ENCODE results near the gene JTB.

DNA sequence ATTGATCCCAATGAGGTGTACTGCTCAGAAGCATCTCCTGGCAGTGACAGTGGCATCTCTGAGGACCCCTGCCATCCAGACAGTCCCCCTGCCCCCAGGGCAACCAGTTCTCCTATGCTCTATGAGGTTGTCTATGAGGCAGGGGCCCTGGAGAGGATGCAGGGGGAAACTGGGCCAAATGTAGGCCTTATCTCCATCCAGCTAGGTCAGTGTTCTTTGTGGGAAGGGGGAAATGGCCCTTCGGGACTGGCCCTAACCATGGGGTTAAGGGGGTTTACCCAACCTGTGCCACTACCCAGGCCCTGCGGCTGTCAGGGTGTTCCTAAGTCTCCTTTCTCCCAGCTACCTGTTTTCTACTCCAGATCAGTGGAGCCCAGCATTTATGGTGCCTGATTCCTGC is 8.5 kb downstream of the JTB start:
- TF ChIP-seq, protein P1, sequence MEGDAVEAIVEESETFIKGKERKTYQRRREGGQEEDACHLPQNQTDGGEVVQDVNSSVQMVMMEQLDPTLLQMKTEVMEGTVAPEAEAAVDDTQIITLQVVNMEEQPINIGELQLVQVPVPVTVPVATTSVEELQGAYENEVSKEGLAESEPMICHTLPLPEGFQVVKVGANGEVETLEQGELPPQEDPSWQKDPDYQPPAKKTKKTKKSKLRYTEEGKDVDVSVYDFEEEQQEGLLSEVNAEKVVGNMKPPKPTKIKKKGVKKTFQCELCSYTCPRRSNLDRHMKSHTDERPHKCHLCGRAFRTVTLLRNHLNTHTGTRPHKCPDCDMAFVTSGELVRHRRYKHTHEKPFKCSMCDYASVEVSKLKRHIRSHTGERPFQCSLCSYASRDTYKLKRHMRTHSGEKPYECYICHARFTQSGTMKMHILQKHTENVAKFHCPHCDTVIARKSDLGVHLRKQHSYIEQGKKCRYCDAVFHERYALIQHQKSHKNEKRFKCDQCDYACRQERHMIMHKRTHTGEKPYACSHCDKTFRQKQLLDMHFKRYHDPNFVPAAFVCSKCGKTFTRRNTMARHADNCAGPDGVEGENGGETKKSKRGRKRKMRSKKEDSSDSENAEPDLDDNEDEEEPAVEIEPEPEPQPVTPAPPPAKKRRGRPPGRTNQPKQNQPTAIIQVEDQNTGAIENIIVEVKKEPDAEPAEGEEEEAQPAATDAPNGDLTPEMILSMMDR (IDR thresholded peaks at IDR 0.05) = no peak
- TF ChIP-seq POLR2A (IDR thresholded peaks at IDR 0.05) (no peak), EP300 (IDR thresholded peaks at IDR 0.05) (no peak), POLR2AphosphoS5 (IDR thresholded peaks at IDR 0.05) (no peak)
